Cortex of kidney (tissue), 1 donor: Measurements from ENCODE around the gene ANKRD29.
"Not testable (repeated sequence)": the region's sequence is repeated elsewhere in the genome, so short reads cannot be mapped to it uniquely, and the experiment has no call there.

Experiments used
- DNase-seq: peaks from one replicate; lab custom pipeline; 2025; lab: John Stamatoyannopoulos, UW

ANKRD29 gene

GRCh38 chr18:23557511-23557910 is 105.2 kb downstream of the ANKRD29 start:
- DNase-seq = not testable (repeated sequence)

- no peak for DNase-seq
These were observed 106.4 kb downstream of the ANKRD29 start for GRCh38 chr18:23556145-23556780.

- no peak for DNase-seq
These were observed 108.8 kb downstream of the ANKRD29 start for GRCh38 chr18:23553887-23554286.

GRCh38 chr18:23552505-23552904 is 110.2 kb downstream of the ANKRD29 start:
- no peak for DNase-seq

GRCh38 chr18:23551978-23552377 is 110.7 kb downstream of the ANKRD29 start:
- DNase-seq = no peak

GRCh38 chr18:23550898-23551297 is 111.8 kb downstream of the ANKRD29 start:
- no peak for DNase-seq
